IMR-90 (cell line): Measurements from ENCODE around the gene ZCCHC7. TPM values are rescaled to one million over a fixed set of nuclear protein-coding genes. Genes with fewer than 3 reads are reported as not detected.

Source experiments
- ATAC-seq: fragments of 200-7000 bp; cut with Tn5 transposase; 2 replicates; pipeline ENCODE4 v1.9.1; 2020; ENCODE audit warnings: low read depth, mild to moderate bottlenecking, moderate library complexity
- BruUV-seq: library from RNA; stranded (reverse); fragments of 400-500 nt; replicated peaks from 2 replicates; lab custom pipeline; 2021; lab: Mats Ljungman, UMichigan
- CTCF ChIA-PET: fragments of 300-600 bp; formaldehyde crosslinking; extraction: SDS; loops from one replicate; lab custom pipeline; 2021; ENCODE audit warnings: antibody characterized with exemption; lab: Yijun Ruan, JAX
- POLR2A ChIA-PET: fragments of 300-600 bp; sonication (Branson Sonifier 250); formaldehyde crosslinking; loops from one replicate; lab custom pipeline; 2022; ENCODE audit warnings: antibody characterized with exemption; ENCODE audit not compliant: unreplicated experiment; lab: Charles Lee
- DNase-seq: peaks from one replicate; pipeline ENCODE4 v3.0.0; 2013
- H2AFZ ChIP-seq: replicated peaks from 2 replicates; pipeline ENCODE3; 2013; ENCODE audit warnings: low read length, mild to moderate bottlenecking; ENCODE audit not compliant: poor library complexity
- H2AK5ac ChIP-seq: 2 replicates; pipeline ENCODE4 v1.6.1; 2013; ENCODE audit warnings: low read depth, low read length, inconsistent platforms
- H2AK9ac ChIP-seq: replicated peaks from 2 replicates; pipeline ENCODE3; 2013; ENCODE audit warnings: mild to moderate bottlenecking, low read depth, low read length, moderate library complexity; ENCODE audit not compliant: poor library complexity
- H2BK120ac ChIP-seq: 2 replicates; pipeline ENCODE4 v1.6.1; 2013; ENCODE audit warnings: low read depth, low read length, inconsistent platforms
- H2BK15ac ChIP-seq: 3 replicates; pipeline ENCODE4 v1.6.1; 2013; ENCODE audit warnings: low read depth, low read length, inconsistent platforms
- H2BK20ac ChIP-seq: 2 replicates; pipeline ENCODE4 v1.6.1; 2013; ENCODE audit warnings: low read depth, mild to moderate bottlenecking, inconsistent platforms, low read length, moderate library complexity
- H2BK5ac ChIP-seq: 2 replicates; pipeline ENCODE4 v1.6.1; 2013; ENCODE audit warnings: mild to moderate bottlenecking, low read depth, low read length, inconsistent platforms; ENCODE audit not compliant: poor library complexity, severe bottlenecking
- H3K14ac ChIP-seq: replicated peaks from 2 replicates; pipeline ENCODE4 v1.6.1; 2013; ENCODE audit warnings: low read depth, low read length, inconsistent platforms
- H3K18ac ChIP-seq: 2 replicates; pipeline ENCODE4 v1.6.1; 2013; ENCODE audit warnings: low read depth, low read length, control low read depth
- H3K23ac ChIP-seq: 2 replicates; pipeline ENCODE4 v1.6.1; 2013; ENCODE audit warnings: low read depth, low read length, inconsistent platforms
- H3K27ac ChIP-seq: 2 replicates; pipeline ENCODE4 v1.5.1; 2013; ENCODE audit warnings: mild to moderate bottlenecking, control low read depth, low read length; ENCODE audit not compliant: insufficient read depth
- H3K27me3 ChIP-seq: 2 replicates; pipeline ENCODE4 v1.6.1; 2013; ENCODE audit warnings: low read length; ENCODE audit not compliant: control insufficient read depth, insufficient read depth
- H3K36me3 ChIP-seq: 2 replicates; pipeline ENCODE4 v1.6.1; 2013; ENCODE audit warnings: low read length, mixed read lengths; ENCODE audit not compliant: control insufficient read depth, insufficient read depth
- H3K4ac ChIP-seq: 2 replicates; pipeline ENCODE4 v1.6.1; 2013; ENCODE audit warnings: low read depth, low read length, inconsistent platforms
- H3K4me1 ChIP-seq: 2 replicates; pipeline ENCODE4 v1.6.1; 2013; ENCODE audit warnings: low read length, mixed read lengths; ENCODE audit not compliant: control insufficient read depth, insufficient read depth
- H3K4me2 ChIP-seq: 2 replicates; pipeline ENCODE4 v1.6.1; 2013; ENCODE audit warnings: low read depth, mild to moderate bottlenecking, control low read depth, low read length, moderate library complexity
- H3K4me3 ChIP-seq: 2 replicates; pipeline ENCODE4 v1.5.1; 2013; ENCODE audit warnings: low read depth, mild to moderate bottlenecking, control low read depth, low read length, moderate library complexity; ENCODE audit not compliant: insufficient read depth
- H3K56ac ChIP-seq: 2 replicates; pipeline ENCODE4 v1.6.1; 2013; ENCODE audit warnings: low read length, inconsistent platforms; ENCODE audit not compliant: insufficient read depth; ENCODE audit errors: extremely low read depth
- H3K79me1 ChIP-seq, 2 experiments: 2 replicates each; pipeline ENCODE4 v1.6.1; 2013; ENCODE audit warnings: low read length in 2 of 2, inconsistent platforms in 1 of 2, low read depth in 1 of 2
- H3K9ac ChIP-seq: 2 replicates; pipeline ENCODE4 v1.6.1; 2013; ENCODE audit warnings: low read depth, low read length, control low read depth
- H3K9me1 ChIP-seq: 2 replicates; pipeline ENCODE4 v1.6.1; 2013; ENCODE audit warnings: low read length, inconsistent platforms; ENCODE audit not compliant: insufficient read depth
- H3K9me3 ChIP-seq: 2 replicates; pipeline ENCODE4 v1.6.1; 2013; ENCODE audit warnings: low read length; ENCODE audit not compliant: control insufficient read depth, insufficient read depth
- H4K20me1 ChIP-seq: 2 replicates; pipeline ENCODE4 v1.6.1; 2013; ENCODE audit warnings: low read length, inconsistent platforms; ENCODE audit not compliant: insufficient read depth
- H4K5ac ChIP-seq: 2 replicates; pipeline ENCODE4 v1.6.1; 2013; ENCODE audit warnings: mild to moderate bottlenecking, low read depth, low read length, control low read depth
- H4K8ac ChIP-seq, 2 experiments: 2 replicates each; pipeline ENCODE4 v1.6.1; 2013; ENCODE audit warnings: low read depth in 2 of 2, low read length in 2 of 2, control low read depth in 1 of 2, inconsistent platforms in 1 of 2
- H4K91ac ChIP-seq: 2 replicates; pipeline ENCODE4 v1.6.1; 2013; ENCODE audit warnings: low read depth, low read length, inconsistent platforms; ENCODE audit not compliant: insufficient read depth
- BHLHE40 ChIP-seq: fragments of 150-350 bp; IDR thresholded peaks from 2 replicates; pipeline ENCODE4 v1.6.1; 2016; ENCODE audit warnings: mild to moderate bottlenecking, low read depth, low read length
- CEBPB ChIP-seq: IDR thresholded peaks from 2 replicates; pipeline ENCODE4 v1.6.1; 2012; ENCODE audit warnings: low read depth, low read length, improper control_type of control experiment
- CHD1 ChIP-seq: IDR thresholded peaks from 2 replicates; pipeline ENCODE4 v1.6.1; 2012; ENCODE audit warnings: low read depth, low read length, improper control_type of control experiment
- CTCF ChIP-seq: conservative IDR thresholded peaks from 2 replicates; pipeline ENCODE4 v1.5.1; 2012; ENCODE audit warnings: mild to moderate bottlenecking, low read depth, low read length, improper control_type of control experiment
- ELK1 ChIP-seq: fragments of 150-350 bp; IDR thresholded peaks from 2 replicates; pipeline ENCODE4 v1.6.1; 2016; ENCODE audit warnings: low read depth, mild to moderate bottlenecking, low read length, moderate library complexity, borderline replicate concordance
- FOS ChIP-seq: fragments of 150-350 bp; IDR thresholded peaks from 2 replicates; pipeline ENCODE4 v1.6.1; 2016; ENCODE audit warnings: low read depth, low read length
- MAFK ChIP-seq: IDR thresholded peaks from 2 replicates; pipeline ENCODE4 v1.6.1; 2012; ENCODE audit warnings: low read depth, low read length, improper control_type of control experiment
- MAZ ChIP-seq: IDR thresholded peaks from 2 replicates; pipeline ENCODE4 v1.6.1; 2012; ENCODE audit warnings: low read depth, mild to moderate bottlenecking, low read length, improper control_type of control experiment, moderate library complexity, borderline replicate concordance
- MXI1 ChIP-seq: IDR thresholded peaks from 2 replicates; pipeline ENCODE4 v1.6.1; 2012; ENCODE audit warnings: low read depth, mild to moderate bottlenecking, low read length, moderate library complexity, borderline replicate concordance
- NFE2L2 ChIP-seq: fragments of 150-350 bp; IDR thresholded peaks from 2 replicates; pipeline ENCODE4 v1.6.1; 2016; ENCODE audit warnings: low read depth, mild to moderate bottlenecking, low read length
- POLR2A ChIP-seq: IDR thresholded peaks from 2 replicates; pipeline ENCODE4 v1.6.1; 2012; ENCODE audit warnings: mild to moderate bottlenecking, low read depth, low read length
- RAD21 ChIP-seq: IDR thresholded peaks from 2 replicates; pipeline ENCODE4 v1.6.1; 2012; ENCODE audit warnings: low read length, improper control_type of control experiment
- RCOR1 ChIP-seq: IDR thresholded peaks from 2 replicates; pipeline ENCODE4 v1.6.1; 2012; ENCODE audit warnings: mild to moderate bottlenecking, low read length, improper control_type of control experiment; ENCODE audit not compliant: insufficient replicate concordance
- RFX5 ChIP-seq: IDR thresholded peaks from 2 replicates; pipeline ENCODE4 v1.8.0; 2012; ENCODE audit warnings: low read depth, mild to moderate bottlenecking, low read length, moderate library complexity
- SMC3 ChIP-seq: fragments of 150-350 bp; IDR thresholded peaks from 2 replicates; pipeline ENCODE4 v1.6.1; 2016; ENCODE audit warnings: low read depth, mild to moderate bottlenecking, antibody characterized with exemption, low read length, moderate library complexity
- USF2 ChIP-seq: fragments of 150-350 bp; IDR thresholded peaks from 2 replicates; pipeline ENCODE4 v1.6.1; 2017; ENCODE audit warnings: mild to moderate bottlenecking, antibody characterized with exemption, low read length, low read depth
- WGBS, 2 experiments: methylation state at CpG; one replicate each; pipeline versions ENCODE4 v1.1.5 to v1.1.7; 2013; ENCODE audit warnings: missing lambda C conversion rate in 2 of 2; ENCODE audit not compliant: insufficient read length in 1 of 2; ENCODE audit errors: extremely low coverage in 2 of 2; 5-methylcytosine and 5-hydroxymethylcytosine counted together
- dilution Hi-C: fragments of 300-500 bp; cut with HindIII; formaldehyde crosslinking; loops from one replicate; pipeline ENCODE4 v1.14.3; 2018; ENCODE audit warnings: low sequenced_read_pairs; ENCODE audit not compliant: unreplicated experiment
- in situ Hi-C: fragments of 300-500 bp; cut with MboI; formaldehyde crosslinking; loops from 3 replicates; pipeline ENCODE4 v1.14.3; 2019; ENCODE audit warnings: low sequenced_read_pairs, inconsistent platforms, mixed read lengths
- intact Hi-C: fragments of 100-400 bp; cut with micrococcal nuclease; formaldehyde crosslinking; loops from 2 replicates; pipeline ENCODE4 v1.10.0; 2022
- polyA plus RNA-seq, 3 experiments: library from polyadenylated mRNA; depleted of rRNA; stranded (reverse); fragments of >200 nt; gene quantifications; 2 replicates each; pipeline ENCODE4 v1.2.3, GENCODE V29; 2012; ENCODE audit warnings: low replicate concordance in 1 of 3
- total RNA-seq: library from RNA; depleted of rRNA; stranded (reverse); fragments of >200 nt; gene quantifications from 2 replicates; pipeline ENCODE4 v1.2.3, GENCODE V29; 2012

Gene ZCCHC7
- total and polyA plus RNA-seq, 2 of the 4 experiments (the other 2 are of a cell fraction) = 13.6 to 28.7 TPM

DNA sequence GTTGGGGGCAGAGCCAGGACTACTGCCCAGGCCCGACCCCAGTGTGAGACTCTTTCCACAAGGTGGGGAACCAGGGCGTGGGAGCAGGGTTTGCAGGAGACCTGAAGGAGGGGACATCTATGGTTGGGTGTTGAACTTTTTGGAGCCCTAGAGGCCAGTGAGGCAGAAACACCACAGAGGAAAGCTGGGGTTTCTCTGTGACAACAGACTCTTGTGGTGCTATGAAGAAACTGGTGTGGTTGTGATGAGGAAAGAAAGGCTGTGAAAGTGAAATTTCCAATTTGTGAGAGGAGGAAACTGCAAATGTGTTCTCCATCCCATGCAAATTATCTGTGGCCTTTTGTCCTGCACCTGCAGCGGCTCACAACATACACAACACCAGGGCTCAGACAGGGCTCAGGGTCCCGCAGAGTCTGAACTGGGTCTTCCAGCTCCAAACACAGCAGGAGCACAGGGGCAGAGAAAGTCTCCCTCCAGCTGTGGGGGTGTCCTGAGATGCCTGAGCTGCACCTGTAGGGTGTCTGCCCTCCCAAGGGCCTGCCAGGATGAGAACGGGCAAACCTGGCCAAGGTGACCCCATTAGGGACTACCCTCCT, 250.7 kb downstream of the ZCCHC7 start:
- H3K27me3 ChIP-seq = peaks cover 2% of the 10 kb centered on the region
- H2BK120ac ChIP-seq = no peak overlapping the region
- H3K23ac ChIP-seq = no peak overlapping the region
- intact Hi-C loops = no loop called here
- ATAC-seq (no peak), DNase-seq (no peak)
- H3K56ac ChIP-seq = no peak overlapping the region
- no peak overlapping the region for H2BK20ac ChIP-seq
- H4K20me1 ChIP-seq = no peaks in the 10 kb centered on the region; the same call in 1 of the 2 replicates
- H3K79me1 ChIP-seq = no peaks in the 10 kb centered on the region
- no peak overlapping the region for H2BK5ac ChIP-seq
- H3K4me1 ChIP-seq = 0 out of 2 replicates have a peak, but pooled peaks cover 2% of the 10 kb centered on the region
- H3K27ac ChIP-seq = no peak overlapping the region
- peaks cover 2% of the 10 kb centered on the region; the same call in 1 of the 2 replicates for H3K9me1 ChIP-seq
- 83% methylated on average over 2 of the region's 5 CpGs; no CpG with 5 or more reads in 1 of the 2 experiments for WGBS, 2 experiments
- no peak overlapping the region for H3K9ac ChIP-seq
- H3K4me2 ChIP-seq = no peak overlapping the region
- no TSS peak for BruUV-seq
- no peak overlapping the region for H4K8ac ChIP-seq
- H4K91ac ChIP-seq = no peak overlapping the region
- no peak overlapping the region for H2AFZ ChIP-seq
- H3K9me3 ChIP-seq = no peaks in the 10 kb centered on the region
- no peak overlapping the region for H3K4me3 ChIP-seq
- no peak overlapping the region for H2BK15ac ChIP-seq
- TF ChIP-seq RCOR1 = no peak
- TF ChIP-seq CHD1 = no peak
- no peak for TF ChIP-seq CTCF
- no peak for TF ChIP-seq SMC3
- no peak for TF ChIP-seq RAD21
- no peak for TF ChIP-seq MXI1
- TF ChIP-seq MAZ = no peak
- no peak for TF ChIP-seq NFE2L2
- TF ChIP-seq USF2 = no peak
- no peak for TF ChIP-seq FOS
- TF ChIP-seq CEBPB = no peak
- no peak for TF ChIP-seq BHLHE40
- TF ChIP-seq RFX5 = no peak
- TF ChIP-seq MAFK = no peak
- TF ChIP-seq POLR2A = no peak
- no peak for TF ChIP-seq ELK1
- CTCF ChIA-PET = no interaction called here
- no peak overlapping the region for H2AK5ac ChIP-seq
- dilution Hi-C loops = no loop called here
- POLR2A ChIA-PET = no interaction called here
- no peak overlapping the region for H3K18ac ChIP-seq
- H2AK9ac ChIP-seq = no peak overlapping the region
- no peak overlapping the region for H3K14ac ChIP-seq
- in situ Hi-C loops = loop anchor here (10.0 kb wide), 1 partner anchor 56 kb away; no protein-coding TSS in a partner anchor
- no peaks in the 10 kb centered on the region for H3K36me3 ChIP-seq
- H3K4ac ChIP-seq = no peak overlapping the region
- H4K5ac ChIP-seq = no peak overlapping the region
